Measurements from ENCODE around the gene SERINC2. TPM values are rescaled to one million over a fixed set of nuclear protein-coding genes. Genes with fewer than 3 reads are reported as not detected.
"Not testable (repeated sequence)": the region's sequence is repeated elsewhere in the genome, so short reads cannot be mapped to it uniquely, and the experiment has no call there.

Gene SERINC2
- total RNA-seq, 1 donor from 2014 or later, result 30.4 TPM

- Histone ChIP-seq H3K9ac (ENCODE audit: low read length) (no peak overlapping the region), H3K27me3 (ENCODE audit: insufficient read depth, low read length) (peaks cover 6% of the 10 kb centered on the region), H2AFZ (ENCODE audit: low read depth, low read length) (no peak overlapping the region), H3K4me1 (ENCODE audit: insufficient read depth, low read length) (no peaks in the 10 kb centered on the region), H3K79me2 (ENCODE audit: insufficient read depth, low read length) (no peaks in the 10 kb centered on the region), H3K36me3 (ENCODE audit: insufficient read depth, low read length) (no peaks in the 10 kb centered on the region), H3K27ac (ENCODE audit: low read depth, low read length) (no peak overlapping the region), H4K20me1 (ENCODE audit: insufficient read depth, low read length) (no peaks in the 10 kb centered on the region), H3K4me3 (ENCODE audit: insufficient read depth, low read depth, low read length) (no peak overlapping the region), H3K9me3 (ENCODE audit: insufficient read depth, low read depth, low read length) (peaks cover 19% of the 10 kb centered on the region), H3K4me2 (ENCODE audit: low read length) (no peak overlapping the region)
- DNase-seq (ENCODE audit: low read depth) (no peak), FAIRE-seq (no peak)
- Mint-ChIP-seq H3K4me3 (ENCODE audit: unreplicated experiment) (no peak overlapping the region), H3K27ac (ENCODE audit: unreplicated experiment) (no peak overlapping the region), H3K27me3 (ENCODE audit: low read depth, unreplicated experiment) (peaks cover 28% of the 10 kb centered on the region), H3K9me3 (ENCODE audit: unreplicated experiment) (peaks cover 29% of the 10 kb centered on the region), H3K36me3 (ENCODE audit: low read depth, unreplicated experiment) (peaks cover 7% of the 10 kb centered on the region), H3K4me1 (ENCODE audit: low read depth, unreplicated experiment) (no peaks in the 10 kb centered on the region)
- TF ChIP-seq, protein P1, sequence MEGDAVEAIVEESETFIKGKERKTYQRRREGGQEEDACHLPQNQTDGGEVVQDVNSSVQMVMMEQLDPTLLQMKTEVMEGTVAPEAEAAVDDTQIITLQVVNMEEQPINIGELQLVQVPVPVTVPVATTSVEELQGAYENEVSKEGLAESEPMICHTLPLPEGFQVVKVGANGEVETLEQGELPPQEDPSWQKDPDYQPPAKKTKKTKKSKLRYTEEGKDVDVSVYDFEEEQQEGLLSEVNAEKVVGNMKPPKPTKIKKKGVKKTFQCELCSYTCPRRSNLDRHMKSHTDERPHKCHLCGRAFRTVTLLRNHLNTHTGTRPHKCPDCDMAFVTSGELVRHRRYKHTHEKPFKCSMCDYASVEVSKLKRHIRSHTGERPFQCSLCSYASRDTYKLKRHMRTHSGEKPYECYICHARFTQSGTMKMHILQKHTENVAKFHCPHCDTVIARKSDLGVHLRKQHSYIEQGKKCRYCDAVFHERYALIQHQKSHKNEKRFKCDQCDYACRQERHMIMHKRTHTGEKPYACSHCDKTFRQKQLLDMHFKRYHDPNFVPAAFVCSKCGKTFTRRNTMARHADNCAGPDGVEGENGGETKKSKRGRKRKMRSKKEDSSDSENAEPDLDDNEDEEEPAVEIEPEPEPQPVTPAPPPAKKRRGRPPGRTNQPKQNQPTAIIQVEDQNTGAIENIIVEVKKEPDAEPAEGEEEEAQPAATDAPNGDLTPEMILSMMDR (IDR thresholded peaks at IDR 0.05; ENCODE audit: insufficient read depth, low read depth, low read length), result no peak
- TF ChIP-seq EZH2 (IDR thresholded peaks at IDR 0.05; ENCODE audit: insufficient read depth, low read length), result no peak
Observed at GRCh38 chr1:31460027-31460426, 47.0 kb downstream of the SERINC2 start.

DNA sequence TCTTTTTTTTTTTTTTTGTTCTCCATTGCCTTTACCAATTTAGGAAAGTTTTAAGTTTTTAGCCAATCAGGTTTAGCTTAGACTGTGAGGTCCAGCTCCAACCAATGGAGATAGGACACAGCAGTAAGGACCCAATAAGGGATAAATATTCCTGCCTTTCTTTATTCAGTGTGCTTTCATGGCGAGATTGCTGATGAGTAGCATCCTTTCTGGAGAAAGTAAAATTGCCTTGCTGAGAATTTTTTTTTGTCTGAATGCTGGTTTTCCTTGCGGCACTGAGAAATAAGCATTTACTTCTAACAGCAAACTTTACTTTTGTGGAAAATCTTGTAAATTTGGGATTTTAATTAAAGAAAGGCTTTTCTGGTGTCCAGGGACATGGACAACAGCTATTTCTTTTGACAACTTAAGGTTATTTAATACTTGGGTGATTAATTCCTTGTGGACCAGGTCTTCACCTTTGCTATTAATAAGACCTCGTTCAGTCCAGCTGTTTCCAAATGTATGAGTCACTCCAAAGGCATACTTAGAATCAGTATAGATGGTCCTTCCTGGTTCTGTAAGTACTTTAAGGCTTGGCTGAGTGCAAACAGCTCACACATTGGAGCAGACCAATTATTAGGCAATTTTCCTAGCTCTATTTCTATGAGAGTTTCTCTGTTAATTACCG is 54.1 kb downstream of the SERINC2 start:
- H3K9me3 ChIP-seq (ENCODE audit: insufficient read depth, low read depth, low read length), result peaks cover 5% of the 10 kb centered on the region
- H3K4me3 ChIP-seq (ENCODE audit: insufficient read depth, low read depth, low read length), result no peak overlapping the region
- H3K4me1 Mint-ChIP-seq (ENCODE audit: low read depth, unreplicated experiment), result no peaks in the 10 kb centered on the region
- H4K20me1 ChIP-seq (ENCODE audit: insufficient read depth, low read length), result no peaks in the 10 kb centered on the region
- no peak overlapping the region for H2AFZ ChIP-seq (ENCODE audit: low read depth, low read length)
- no peaks in the 10 kb centered on the region for H3K79me2 ChIP-seq (ENCODE audit: insufficient read depth, low read length)
- H3K27me3 ChIP-seq (ENCODE audit: insufficient read depth, low read length), result peaks cover 5% of the 10 kb centered on the region
- peaks cover 8% of the 10 kb centered on the region for H3K27me3 Mint-ChIP-seq (ENCODE audit: low read depth, unreplicated experiment)
- peaks cover 21% of the 10 kb centered on the region for H3K9me3 Mint-ChIP-seq (ENCODE audit: unreplicated experiment)
- DNase-seq (ENCODE audit: low read depth) (no peak), FAIRE-seq (peak; percentile 39)
- H3K36me3 Mint-ChIP-seq (ENCODE audit: low read depth, unreplicated experiment), result peaks cover 2% of the 10 kb centered on the region
- H3K36me3 ChIP-seq (ENCODE audit: insufficient read depth, low read length), result no peaks in the 10 kb centered on the region
- no peaks in the 10 kb centered on the region for H3K4me1 ChIP-seq (ENCODE audit: insufficient read depth, low read length)
- no peak overlapping the region for H3K4me3 Mint-ChIP-seq (ENCODE audit: unreplicated experiment)
- H3K27ac ChIP-seq (ENCODE audit: low read depth, low read length), result no peak overlapping the region
- no peak overlapping the region for H3K9ac ChIP-seq (ENCODE audit: low read length)
- H3K27ac Mint-ChIP-seq (ENCODE audit: unreplicated experiment), result no peak overlapping the region
- no peak overlapping the region for H3K4me2 ChIP-seq (ENCODE audit: low read length)
- TF ChIP-seq, protein P1 (IDR thresholded peaks at IDR 0.05; ENCODE audit: insufficient read depth, low read depth, low read length), result no peak
- TF ChIP-seq EZH2 (IDR thresholded peaks at IDR 0.05; ENCODE audit: insufficient read depth, low read length), result no peak

DNA sequence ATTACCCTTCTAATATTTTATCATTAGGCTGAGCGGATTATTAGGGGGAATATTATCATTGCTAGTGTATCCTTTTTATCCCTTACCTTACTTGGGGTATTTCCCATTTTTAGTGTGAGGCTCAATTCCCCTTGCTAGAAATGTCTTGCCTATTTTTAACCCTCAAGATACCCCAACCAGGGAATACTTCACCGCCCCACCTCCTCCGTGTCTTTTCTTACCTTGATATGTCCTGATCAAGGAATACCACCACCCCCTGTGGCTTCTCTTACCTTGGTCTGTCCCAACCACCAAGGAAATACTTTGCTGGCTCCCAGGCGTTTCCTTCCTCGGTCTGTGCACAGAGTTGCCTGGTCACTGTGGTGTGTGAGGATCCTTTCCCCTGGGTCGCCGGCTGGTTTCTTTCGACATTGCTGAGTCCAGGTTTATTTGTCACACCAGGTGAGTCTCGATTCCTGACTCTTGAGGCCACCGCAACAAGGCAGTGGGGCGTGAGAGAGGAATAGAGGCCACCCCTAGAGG is 57.8 kb downstream of the SERINC2 start:
- H3K79me2 ChIP-seq (ENCODE audit: insufficient read depth, low read length), result no peaks in the 10 kb centered on the region
- H3K27ac Mint-ChIP-seq (ENCODE audit: unreplicated experiment), result no peak overlapping the region
- no peak overlapping the region for H2AFZ ChIP-seq (ENCODE audit: low read depth, low read length)
- no peaks in the 10 kb centered on the region for H3K4me1 ChIP-seq (ENCODE audit: insufficient read depth, low read length)
- TF ChIP-seq EZH2 (IDR thresholded peaks at IDR 0.05; ENCODE audit: insufficient read depth, low read length), result no peak
- TF ChIP-seq, protein P1 (IDR thresholded peaks at IDR 0.05; ENCODE audit: insufficient read depth, low read depth, low read length), result no peak
- no peak for DNase-seq (ENCODE audit: low read depth)
- peaks cover 5% of the 10 kb centered on the region for H3K27me3 Mint-ChIP-seq (ENCODE audit: low read depth, unreplicated experiment)
- peaks cover 5% of the 10 kb centered on the region for H3K9me3 ChIP-seq (ENCODE audit: insufficient read depth, low read depth, low read length)
- H3K36me3 ChIP-seq (ENCODE audit: insufficient read depth, low read length), result no peaks in the 10 kb centered on the region
- no peaks in the 10 kb centered on the region for H3K36me3 Mint-ChIP-seq (ENCODE audit: low read depth, unreplicated experiment)
- no peak for FAIRE-seq
- no peak overlapping the region for H3K4me3 ChIP-seq (ENCODE audit: insufficient read depth, low read depth, low read length)
- H3K27me3 ChIP-seq (ENCODE audit: insufficient read depth, low read length), result peaks cover 7% of the 10 kb centered on the region
- H3K9me3 Mint-ChIP-seq (ENCODE audit: unreplicated experiment), result peaks cover 20% of the 10 kb centered on the region
- H3K4me3 Mint-ChIP-seq (ENCODE audit: unreplicated experiment), result no peak overlapping the region
- no peak overlapping the region for H3K9ac ChIP-seq (ENCODE audit: low read length)
- H3K4me1 Mint-ChIP-seq (ENCODE audit: low read depth, unreplicated experiment), result no peaks in the 10 kb centered on the region
- H4K20me1 ChIP-seq (ENCODE audit: insufficient read depth, low read length), result no peaks in the 10 kb centered on the region
- H3K4me2 ChIP-seq (ENCODE audit: low read length), result no peak overlapping the region
- H3K27ac ChIP-seq (ENCODE audit: low read depth, low read length), result no peak overlapping the region

GRCh38 chr1:31471452-31472313 is 58.7 kb downstream of the SERINC2 start:
- H3K4me3 Mint-ChIP-seq (ENCODE audit: unreplicated experiment); H3K9me3 ChIP-seq (ENCODE audit: insufficient read depth, low read depth, low read length); H3K4me1 Mint-ChIP-seq (ENCODE audit: low read depth, unreplicated experiment); H3K27me3 Mint-ChIP-seq (ENCODE audit: low read depth, unreplicated experiment); FAIRE-seq; H3K27ac Mint-ChIP-seq (ENCODE audit: unreplicated experiment); H3K9ac ChIP-seq (ENCODE audit: low read length); DNase-seq (ENCODE audit: low read depth); H3K4me3 ChIP-seq (ENCODE audit: insufficient read depth, low read depth, low read length); H3K36me3 Mint-ChIP-seq (ENCODE audit: low read depth, unreplicated experiment); H3K4me1 ChIP-seq (ENCODE audit: insufficient read depth, low read length); H3K79me2 ChIP-seq (ENCODE audit: insufficient read depth, low read length); H3K4me2 ChIP-seq (ENCODE audit: low read length); H3K36me3 ChIP-seq (ENCODE audit: insufficient read depth, low read length); H2AFZ ChIP-seq (ENCODE audit: low read depth, low read length); H3K27ac ChIP-seq (ENCODE audit: low read depth, low read length); H3K27me3 ChIP-seq (ENCODE audit: insufficient read depth, low read length); H4K20me1 ChIP-seq (ENCODE audit: insufficient read depth, low read length): not testable (repeated sequence)
- H3K9me3 Mint-ChIP-seq (ENCODE audit: unreplicated experiment), result peaks cover 22% of the 10 kb centered on the region

Data from astrocyte (in vitro differentiated cells and primary cell).